GM21717 (cell line): ENCODE data around the gene PTPRO.

Experiments
- ATAC-seq: cut with Tn5 transposase; IDR thresholded peaks from one replicate; pipeline ENCODE4 v1.9.1; 2021; ENCODE audit warnings: mild to moderate bottlenecking, moderate library complexity; ENCODE audit not compliant: unreplicated experiment

The PTPRO gene

GRCh38 chr12:15634010-15634683 lies 311.8 kb downstream of the PTPRO start:
- ATAC-seq: no peak

DNA sequence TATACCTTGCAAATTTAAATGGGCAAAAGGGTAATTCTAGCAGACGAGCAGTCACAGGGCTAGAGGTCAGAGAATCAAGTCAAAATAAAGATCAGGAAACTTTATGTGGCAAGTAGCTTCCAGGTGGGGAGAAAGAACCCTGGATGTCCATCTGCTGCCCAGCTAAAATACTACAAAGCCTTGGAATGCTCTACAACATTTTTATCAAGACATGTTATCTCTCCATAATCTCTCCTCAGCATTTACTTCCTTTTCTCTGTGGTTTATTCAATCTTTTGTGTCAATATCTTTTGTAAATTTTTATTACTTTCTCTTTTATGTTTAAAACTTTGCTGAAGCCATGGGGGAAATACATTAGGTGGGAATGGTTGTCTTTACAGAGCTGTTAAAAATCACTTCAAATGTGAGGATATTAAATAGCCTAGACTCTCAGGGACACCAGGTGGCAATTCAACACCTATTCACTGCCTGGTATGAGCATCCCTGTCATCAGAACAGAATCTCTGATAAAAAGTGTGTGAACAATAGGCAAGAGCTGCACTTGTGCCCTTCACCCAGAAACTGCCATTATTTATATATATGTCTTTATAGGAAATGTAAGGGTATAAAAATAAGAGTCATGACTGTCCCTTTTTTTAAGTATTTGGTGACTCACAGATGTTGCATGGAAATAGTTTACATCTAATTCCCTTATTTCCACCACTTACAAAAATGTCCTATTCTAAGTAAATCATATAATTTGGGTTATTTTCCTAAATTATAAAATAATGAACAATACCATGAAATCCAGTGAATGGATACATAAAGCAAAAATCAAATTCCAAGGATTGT lies 314.0 kb downstream of the PTPRO start:
- ATAC-seq: no peak

GRCh38 chr12:15638231-15638630 lies 315.9 kb downstream of the PTPRO start:
- ATAC-seq: no peak

GRCh38 chr12:15644700-15645099 lies 322.4 kb downstream of the PTPRO start:
- ATAC-seq: no peak

- ATAC-seq: no peak
Observed at GRCh38 chr12:15646581-15646980, 324.3 kb downstream of the PTPRO start.
